SK-N-SH treated with all-trans-retinoic acid at 6 μM for 48 hours (cell line): ENCODE results near the gene AACS.

Experiments
- ARNTL ChIP-seq: fragments of 450-650 bp; formaldehyde crosslinking; IDR thresholded peaks from 2 replicates; pipeline ENCODE4 v1.5.0; 2020; ENCODE audit warnings: low read depth, mild to moderate bottlenecking, moderate library complexity, borderline replicate concordance
- BACH2 ChIP-seq: fragments of 250-450 bp; sonication (Bioruptor Pico); IDR thresholded peaks from 2 replicates; pipeline ENCODE4 v1.9.0; 2021; ENCODE audit warnings: mild to moderate bottlenecking, borderline replicate concordance
- CSDC2 ChIP-seq: fragments of 250-450 bp; sonication (Bioruptor Pico); IDR thresholded peaks from 2 replicates; pipeline ENCODE4 v1.5.0; 2020; ENCODE audit warnings: mild to moderate bottlenecking, moderate library complexity
- CSRNP3 ChIP-seq: fragments of 250-450 bp; sonication (Bioruptor Pico); IDR thresholded peaks from 2 replicates; pipeline ENCODE4 v1.5.1; 2021; ENCODE audit warnings: mild to moderate bottlenecking, moderate library complexity
- GLIS3 ChIP-seq: fragments of 250-450 bp; sonication (Bioruptor Pico); IDR thresholded peaks from 2 replicates; pipeline ENCODE4 v1.5.0; 2020; ENCODE audit warnings: mild to moderate bottlenecking, moderate library complexity
- OSR1 ChIP-seq: fragments of 250-450 bp; sonication (Bioruptor Pico); IDR thresholded peaks from 2 replicates; pipeline ENCODE4 v1.8.0; 2022; ENCODE audit warnings: moderate library complexity, mild to moderate bottlenecking, inconsistent platforms
- POU6F1 ChIP-seq: fragments of 250-450 bp; sonication (Bioruptor Pico); IDR thresholded peaks from 2 replicates; pipeline ENCODE4 v1.8.0; 2021; ENCODE audit warnings: low read depth, mild to moderate bottlenecking, moderate library complexity, borderline replicate concordance
- RARB ChIP-seq: fragments of 250-450 bp; sonication (Bioruptor Pico); IDR thresholded peaks from 2 replicates; pipeline ENCODE4 v1.8.0; 2021; ENCODE audit warnings: mild to moderate bottlenecking, moderate library complexity
- SNAI2 ChIP-seq: fragments of 250-450 bp; sonication (Bioruptor Pico); IDR thresholded peaks from 2 replicates; pipeline ENCODE4 v1.5.0; 2020; ENCODE audit warnings: mild to moderate bottlenecking, moderate library complexity
- TOX ChIP-seq: fragments of 250-450 bp; sonication (Bioruptor Pico); IDR thresholded peaks from 2 replicates; pipeline ENCODE4 v1.8.0; 2021; ENCODE audit warnings: mild to moderate bottlenecking, moderate library complexity, borderline replicate concordance
- ZC3H10 ChIP-seq: fragments of 250-450 bp; sonication (Bioruptor Pico); IDR thresholded peaks from 2 replicates; pipeline ENCODE4 v1.5.1; 2021; ENCODE audit warnings: mild to moderate bottlenecking, moderate library complexity
- ZFP3 ChIP-seq: fragments of 250-450 bp; sonication (Bioruptor Pico); IDR thresholded peaks from 2 replicates; pipeline ENCODE4 v1.5.0; 2020; ENCODE audit warnings: mild to moderate bottlenecking, moderate library complexity
- ZFP30 ChIP-seq: fragments of 450-650 bp; formaldehyde crosslinking; IDR thresholded peaks from 2 replicates; pipeline ENCODE4 v1.5.0; 2022; ENCODE audit warnings: mild to moderate bottlenecking, moderate library complexity
- ZNF565 ChIP-seq: fragments of 450-650 bp; formaldehyde crosslinking; conservative IDR thresholded peaks from 2 replicates; pipeline ENCODE4 v1.5.0; 2020; ENCODE audit warnings: low read depth, mild to moderate bottlenecking, moderate library complexity

GRCh38 chr12:125029761-125030358, 35.4 kb upstream of the AACS start:
- TF ChIP-seq RARB (CRISPR knock-in tag) (no peak), ZFP30 (CRISPR knock-in tag) (no peak), TOX (CRISPR knock-in tag) (no peak), ZNF565 (CRISPR knock-in tag) (no peak), SNAI2 (no peak), POU6F1 (CRISPR knock-in tag) (no peak), GLIS3 (no peak), ZFP3 (CRISPR knock-in tag) (no peak), ZC3H10 (CRISPR knock-in tag) (no peak), OSR1 (no peak), CSRNP3 (CRISPR knock-in tag) (no peak), ARNTL (CRISPR knock-in tag) (no peak), CSDC2 (CRISPR knock-in tag) (no peak), BACH2 (no peak)
